CD14-positive monocyte (primary cell): ENCODE data around the gene C1orf185. TPM values are rescaled to one million over a fixed set of nuclear protein-coding genes. Genes with fewer than 3 reads are reported as not detected.
A peak's percentile ranks its signal among the peaks of the same experiment; 100 is the strongest.

Experiments used
- DNase-seq, 3 donors: peaks; one replicate each; pipeline ENCODE4 v3.0.0-alpha.2; 2011 to 2022
- H2AFZ ChIP-seq: 2 replicates; pipeline ENCODE4 v1.6.0; 2012; ENCODE audit warnings: mild to moderate bottlenecking, low read depth, low read length, inconsistent platforms; ENCODE audit not compliant: insufficient read depth, poor library complexity, severe bottlenecking
- H3K27ac ChIP-seq, 2 donors: 1 replicate in 1 of 2; 2 replicates in 1 of 2; pipeline ENCODE4 v1.5.1; 2012 to 2013; ENCODE audit warnings: low read length in 2 of 2, control low read depth in 1 of 2, inconsistent platforms in 1 of 2, low read depth in 1 of 2, mild to moderate bottlenecking in 1 of 2
- H3K27me3 ChIP-seq, 2 donors: one replicate each; pipeline versions ENCODE4 v1.6.0 to v1.6.1; 2011 to 2013; ENCODE audit warnings: low read length in 2 of 2; ENCODE audit not compliant: control insufficient read depth in 2 of 2, insufficient read depth in 2 of 2
- H3K36me3 ChIP-seq, 2 donors: replicated peaks in 1 of 2; 1 replicate in 1 of 2; 2 replicates in 1 of 2; pipeline versions ENCODE4 v1.5.1 to v1.6.1; 2012 to 2013; ENCODE audit warnings: low read length in 2 of 2, control low read depth in 1 of 2, inconsistent platforms in 1 of 2, mild to moderate bottlenecking in 1 of 2; ENCODE audit not compliant: insufficient read depth in 2 of 2, control insufficient read depth in 1 of 2
- H3K4me1 ChIP-seq, 2 donors: 1 replicate in 1 of 2; 2 replicates in 1 of 2; pipeline versions ENCODE4 v1.5.1 to v1.6.1; 2012 to 2013; ENCODE audit warnings: low read length in 2 of 2, control low read depth in 1 of 2, inconsistent platforms in 1 of 2, mild to moderate bottlenecking in 1 of 2, moderate library complexity in 1 of 2; ENCODE audit not compliant: insufficient read depth in 2 of 2, control insufficient read depth in 1 of 2
- H3K4me2 ChIP-seq: replicated peaks from 2 replicates; pipeline ENCODE3; 2012; ENCODE audit warnings: low read length, moderate library complexity, mild to moderate bottlenecking; ENCODE audit not compliant: poor library complexity, severe bottlenecking; ENCODE audit errors: extremely low read depth
- H3K4me3 ChIP-seq, 3 experiments: fragments of 200-600 bp in 1 of 3; sonication (generic) in 1 of 3; replicated peaks in 1 of 3; 1 replicate in 2 of 3; 2 replicates in 1 of 3; pipeline ENCODE4 v1.5.1; 2011 to 2013; ENCODE audit warnings: low read length in 3 of 3, mild to moderate bottlenecking in 3 of 3, control low read depth in 2 of 3, low read depth in 2 of 3, inconsistent platforms in 1 of 3, moderate library complexity in 1 of 3
- H3K79me2 ChIP-seq: 2 replicates; pipeline ENCODE4 v1.6.0; 2012; ENCODE audit warnings: mild to moderate bottlenecking, control low read depth, inconsistent platforms, low read length, moderate library complexity; ENCODE audit not compliant: insufficient read depth
- H3K9ac ChIP-seq: 2 replicates; pipeline ENCODE4 v1.6.0; 2017; ENCODE audit warnings: low read length, mild to moderate bottlenecking; ENCODE audit not compliant: insufficient read depth, poor library complexity, severe bottlenecking
- H3K9me3 ChIP-seq, 2 donors: replicated peaks in 1 of 2; 1 replicate in 1 of 2; 2 replicates in 1 of 2; pipeline versions ENCODE4 v1.5.1 to v1.6.1; 2012 to 2013; ENCODE audit warnings: low read length in 2 of 2, control low read depth in 1 of 2; ENCODE audit not compliant: control insufficient read depth in 1 of 2, insufficient read depth in 1 of 2
- H4K20me1 ChIP-seq: 2 replicates; pipeline ENCODE4 v1.6.0; 2012; ENCODE audit warnings: mild to moderate bottlenecking, low read length, control low read depth, moderate library complexity; ENCODE audit not compliant: insufficient read depth
- H3K27ac Mint-ChIP-seq, 7 donors: one replicate each; pipeline ENCODE4 v1.8.0; 2020; ENCODE audit warnings: mild to moderate bottlenecking in 7 of 7, mixed read lengths in 7 of 7, moderate library complexity in 6 of 7, inconsistent platforms in 2 of 7
- H3K27me3 Mint-ChIP-seq, 3 donors: one replicate each; pipeline ENCODE4 v1.8.0; 2021 to 2022; ENCODE audit warnings: low read depth in 3 of 3, mild to moderate bottlenecking in 3 of 3, mixed read lengths in 3 of 3, moderate library complexity in 3 of 3, inconsistent platforms in 1 of 3
- H3K36me3 Mint-ChIP-seq, 2 donors: one replicate each; pipeline ENCODE4 v1.8.0; 2020; ENCODE audit warnings: mixed read lengths in 2 of 2, inconsistent platforms in 1 of 2, mild to moderate bottlenecking in 1 of 2
- H3K4me1 Mint-ChIP-seq: one replicate; pipeline ENCODE4 v1.8.0; 2020; ENCODE audit warnings: mild to moderate bottlenecking, mixed read lengths
- H3K4me3 Mint-ChIP-seq, 2 donors: one replicate each; pipeline ENCODE4 v1.8.0; 2020; ENCODE audit warnings: mild to moderate bottlenecking in 2 of 2, mixed read lengths in 2 of 2, moderate library complexity in 1 of 2
- H3K9me3 Mint-ChIP-seq, 7 donors: one replicate each; pipeline ENCODE4 v1.8.0; 2020 to 2022; ENCODE audit warnings: mixed read lengths in 7 of 7, mild to moderate bottlenecking in 6 of 7, moderate library complexity in 6 of 7, inconsistent platforms in 2 of 7
- WGBS: methylation state at CpG from one replicate; pipeline ENCODE4 v1.1.5; 2013; ENCODE audit warnings: missing lambda C conversion rate; ENCODE audit not compliant: insufficient coverage; 5-methylcytosine and 5-hydroxymethylcytosine counted together
- intact Hi-C, 2 donors: fragments of 100-400 bp; cut with micrococcal nuclease; formaldehyde crosslinking; loops; one replicate each; pipeline versions ENCODE4 v1.15.0 to v1.15.1; 2023
- polyA plus RNA-seq, 3 donors: library from polyadenylated mRNA; depleted of rRNA in 1 of 3; unstranded in 2 of 3; stranded (reverse) in 1 of 3; fragments of 300-500 nt in 2 of 3; fragments of >200 nt in 1 of 3; fragmentation: Illumina TruSeq in 2 of 3; gene quantifications; 1 replicate in 2 of 3; 2 replicates in 1 of 3; pipeline ENCODE4 v1.2.3, GENCODE V29; 2012 to 2021
- TF ChIP-seq, protein P1 (sequence below): fragments of 200-600 bp; IDR thresholded peaks from one replicate; pipeline ENCODE4 v1.8.0; 2022; ENCODE audit warnings: antibody characterized with exemption, mild to moderate bottlenecking

C1orf185 gene
- polyA plus RNA-seq, 3 donors: not detected

- Histone ChIP-seq H3K4me1 (peaks cover 16 to 19% of the 10 kb centered on the region in 2 donors), H3K36me3 (no peaks in the 10 kb centered on the region), H3K27ac (peak overlapping the region in 1 of 2 donors; percentile 6), H4K20me1 (no peaks in the 10 kb centered on the region), H3K4me3 (no peak overlapping the region), H3K27me3 (no peaks in the 10 kb centered on the region), H3K4me2 (no peak overlapping the region), H3K9me3 (no peaks in the 10 kb centered on the region), H3K79me2 (no peaks in the 10 kb centered on the region), H2AFZ (no peak overlapping the region), H3K9ac (no peak overlapping the region)
- TF ChIP-seq, protein P1, sequence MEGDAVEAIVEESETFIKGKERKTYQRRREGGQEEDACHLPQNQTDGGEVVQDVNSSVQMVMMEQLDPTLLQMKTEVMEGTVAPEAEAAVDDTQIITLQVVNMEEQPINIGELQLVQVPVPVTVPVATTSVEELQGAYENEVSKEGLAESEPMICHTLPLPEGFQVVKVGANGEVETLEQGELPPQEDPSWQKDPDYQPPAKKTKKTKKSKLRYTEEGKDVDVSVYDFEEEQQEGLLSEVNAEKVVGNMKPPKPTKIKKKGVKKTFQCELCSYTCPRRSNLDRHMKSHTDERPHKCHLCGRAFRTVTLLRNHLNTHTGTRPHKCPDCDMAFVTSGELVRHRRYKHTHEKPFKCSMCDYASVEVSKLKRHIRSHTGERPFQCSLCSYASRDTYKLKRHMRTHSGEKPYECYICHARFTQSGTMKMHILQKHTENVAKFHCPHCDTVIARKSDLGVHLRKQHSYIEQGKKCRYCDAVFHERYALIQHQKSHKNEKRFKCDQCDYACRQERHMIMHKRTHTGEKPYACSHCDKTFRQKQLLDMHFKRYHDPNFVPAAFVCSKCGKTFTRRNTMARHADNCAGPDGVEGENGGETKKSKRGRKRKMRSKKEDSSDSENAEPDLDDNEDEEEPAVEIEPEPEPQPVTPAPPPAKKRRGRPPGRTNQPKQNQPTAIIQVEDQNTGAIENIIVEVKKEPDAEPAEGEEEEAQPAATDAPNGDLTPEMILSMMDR: no peak
- Mint-ChIP-seq H3K27ac (peak overlapping the region in 1 of 7 donors; percentile 17), H3K4me3 (peak overlapping the region in 1 of 2 donors; percentile 56), H3K9me3 (peaks cover 2 to 24% (median 8%) of the 10 kb centered on the region in 7 donors), H3K4me1 (peaks cover 26% of the 10 kb centered on the region), H3K36me3 (no peaks in the 10 kb centered on the region), H3K27me3 (peaks cover 0 to 7% (median 4%) of the 10 kb centered on the region in 3 donors)
- intact Hi-C loops: no loop called here
- WGBS: no CpG with 5 or more reads among the region's 1 CpG
- DNase-seq: peak in 1 of 3 donors; percentile 10
These were observed 8.4 kb upstream of the C1orf185 start for GRCh38 chr1:51093581-51093980.

- Histone ChIP-seq H3K9me3 (no peaks in the 10 kb centered on the region), H3K36me3 (no peaks in the 10 kb centered on the region), H3K27ac (no peak overlapping the region), H3K4me1 (peaks cover 16 to 19% of the 10 kb centered on the region in 2 donors), H3K79me2 (no peaks in the 10 kb centered on the region), H3K9ac (no peak overlapping the region), H3K4me3 (no peak overlapping the region), H2AFZ (no peak overlapping the region), H3K27me3 (peaks cover 0 to 2% of the 10 kb centered on the region in 2 donors), H4K20me1 (no peaks in the 10 kb centered on the region), H3K4me2 (no peak overlapping the region)
- Mint-ChIP-seq H3K36me3 (no peaks in the 10 kb centered on the region), H3K27ac (no peak overlapping the region), H3K4me1 (peaks cover 30% of the 10 kb centered on the region), H3K27me3 (peaks cover 2 to 7% (median 2%) of the 10 kb centered on the region in 3 donors), H3K4me3 (no peak overlapping the region), H3K9me3 (peaks cover 0 to 15% (median 7%) of the 10 kb centered on the region in 7 donors)
- no peak for DNase-seq
- no CpG with 5 or more reads among the region's 1 CpG for WGBS
- intact Hi-C loops: no loop called here
- TF ChIP-seq, protein P1: no peak
These were observed 4.9 kb upstream of the C1orf185 start for GRCh38 chr1:51097171-51097570.
